Stimulated activated CD4-positive, alpha-beta T cell treated with anti-CD3 and anti-CD28 coated beads, Interleukin-12 subunit alpha, Interleukin-12 subunit beta, amount 100 ng/mL, for 24 hours (primary cell): ENCODE data around the gene APOBEC3B.
"Not testable (repeated sequence)": the region's sequence is repeated elsewhere in the genome, so short reads cannot be mapped to it uniquely, and the experiment has no call there.

Experiments
- DNase-seq, 2 experiments: peaks; one replicate each; pipeline ENCODE4 v3.0.0-alpha.2; 2020; ENCODE audit warnings: low read depth in 2 of 2

The APOBEC3B gene

DNA sequence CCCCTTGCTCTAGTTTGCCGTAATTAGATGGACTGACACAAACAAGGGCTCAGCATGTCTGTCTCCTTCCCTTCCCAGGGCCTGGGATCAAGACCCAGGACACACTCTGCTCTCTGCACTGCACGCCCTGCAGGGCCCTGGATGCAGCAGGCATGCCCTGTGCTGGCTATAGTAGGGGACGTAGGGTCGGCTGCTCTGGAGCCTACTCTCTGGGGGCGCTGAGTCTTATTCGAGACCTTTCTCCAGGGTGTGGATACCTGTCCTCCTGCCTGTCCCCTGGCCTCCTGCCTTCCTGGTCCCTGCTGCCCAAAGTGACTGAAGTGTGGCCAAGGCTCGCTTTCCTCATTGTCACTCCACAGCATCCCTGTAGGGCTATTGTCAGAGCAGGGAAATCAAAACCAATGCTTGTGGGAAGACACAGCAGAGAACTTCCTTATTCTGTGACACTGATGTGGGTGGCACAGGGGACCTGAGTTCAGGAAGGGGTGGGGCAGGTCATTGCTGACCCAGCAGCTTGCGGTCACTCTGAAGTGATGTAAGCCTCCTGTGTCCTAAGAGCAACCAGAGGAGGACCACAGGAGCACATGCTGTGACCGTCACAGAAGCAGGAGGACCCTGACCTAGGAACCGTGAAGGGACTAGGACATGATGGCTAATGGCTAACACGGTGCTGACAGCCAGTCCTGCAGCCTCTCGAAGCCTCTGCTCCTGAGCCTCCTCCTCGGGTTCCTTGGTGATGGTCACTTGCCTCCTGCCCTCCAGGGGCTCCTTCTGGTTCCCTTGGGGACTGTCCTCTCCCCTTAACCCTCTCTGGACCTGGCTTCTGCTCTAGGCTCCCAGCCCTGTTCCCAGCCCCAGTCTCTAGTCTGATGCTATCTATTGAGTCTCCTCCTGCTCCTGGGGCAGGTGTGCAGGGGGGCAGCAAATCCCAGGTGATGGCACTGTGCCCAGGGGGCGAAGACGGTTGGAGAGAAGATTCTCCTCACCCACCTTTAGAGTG is 14.4 kb upstream of the APOBEC3B start:
- DNase-seq, result no peak

DNA sequence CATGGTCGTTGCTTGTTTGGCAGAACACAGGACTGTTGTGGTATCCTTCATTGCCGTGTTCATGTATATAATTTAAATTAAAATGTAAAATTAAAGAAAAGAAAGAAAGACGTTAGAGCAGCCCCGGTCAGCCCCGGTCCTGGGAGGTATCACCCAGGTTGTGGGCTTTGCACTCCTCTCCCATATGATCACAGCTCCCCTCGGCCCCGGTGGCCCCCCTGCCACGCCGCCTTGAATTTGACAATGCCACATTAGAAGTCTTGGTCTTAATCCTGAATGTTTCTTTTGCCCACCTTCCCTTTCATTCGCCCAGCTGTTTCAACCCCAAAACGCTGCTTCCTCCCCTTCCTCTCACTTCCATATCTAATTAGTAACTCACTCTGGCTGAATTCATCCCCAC is 13.3 kb upstream of the APOBEC3B start:
- no peak for DNase-seq

DNA sequence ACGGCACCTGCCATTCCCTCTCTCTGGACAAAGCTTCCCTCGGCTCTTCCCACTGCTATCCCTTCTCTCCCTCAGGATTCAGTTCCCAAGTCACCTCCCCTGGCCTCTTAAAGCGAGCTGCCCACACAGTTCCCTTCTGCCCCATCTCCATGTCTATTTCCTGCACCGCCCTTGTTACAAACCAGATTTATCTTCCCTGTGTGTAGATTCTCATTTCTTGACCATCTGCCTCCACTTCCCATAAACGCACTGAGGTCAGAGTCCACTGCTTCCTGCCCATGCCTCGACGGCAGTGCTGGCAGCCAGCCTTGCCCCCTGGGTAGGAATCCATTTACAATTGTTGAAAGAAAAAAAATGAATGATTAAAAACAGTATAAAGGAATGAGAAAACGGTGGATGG is 11.6 kb upstream of the APOBEC3B start:
- DNase-seq, result no peak

DNA sequence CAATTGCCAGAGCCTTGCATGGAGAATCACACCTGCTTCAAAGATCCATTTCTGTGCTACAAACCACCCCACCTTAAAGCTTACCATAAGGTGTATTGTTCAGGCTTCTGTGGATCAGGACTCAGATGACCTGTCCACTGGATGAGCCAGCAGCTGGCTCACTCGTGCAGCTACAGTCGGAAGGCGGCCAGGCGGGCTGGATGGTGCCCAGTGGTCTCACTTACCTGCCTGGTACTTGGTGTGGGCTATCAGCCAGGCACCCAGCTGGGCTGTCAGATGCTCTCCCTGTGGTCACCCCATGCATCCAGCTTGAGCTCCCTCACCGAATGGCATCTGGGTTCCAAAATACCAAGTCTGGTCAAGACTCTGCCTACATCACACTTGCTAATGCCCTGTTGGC is 10.9 kb upstream of the APOBEC3B start:
- no peak for DNase-seq

DNA sequence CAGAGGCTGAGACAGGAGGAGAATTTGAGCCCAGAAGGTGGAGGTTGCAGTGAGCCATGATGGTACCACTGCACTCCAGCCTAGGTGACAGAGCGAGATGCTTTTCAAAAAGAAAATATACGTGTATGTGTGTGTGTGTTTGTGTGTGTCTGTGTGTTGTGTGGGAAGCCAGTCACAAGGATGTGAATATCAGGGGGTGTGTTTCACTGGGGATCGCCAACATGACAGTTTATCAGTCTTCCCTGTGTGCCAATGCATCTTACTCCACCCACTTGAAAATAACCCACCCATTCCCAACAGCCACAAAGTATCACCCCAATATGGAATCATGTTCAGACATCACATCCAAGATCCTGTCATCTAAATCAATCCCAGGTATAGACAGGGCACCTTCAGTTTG is 10.4 kb upstream of the APOBEC3B start:
- no peak for DNase-seq

DNA sequence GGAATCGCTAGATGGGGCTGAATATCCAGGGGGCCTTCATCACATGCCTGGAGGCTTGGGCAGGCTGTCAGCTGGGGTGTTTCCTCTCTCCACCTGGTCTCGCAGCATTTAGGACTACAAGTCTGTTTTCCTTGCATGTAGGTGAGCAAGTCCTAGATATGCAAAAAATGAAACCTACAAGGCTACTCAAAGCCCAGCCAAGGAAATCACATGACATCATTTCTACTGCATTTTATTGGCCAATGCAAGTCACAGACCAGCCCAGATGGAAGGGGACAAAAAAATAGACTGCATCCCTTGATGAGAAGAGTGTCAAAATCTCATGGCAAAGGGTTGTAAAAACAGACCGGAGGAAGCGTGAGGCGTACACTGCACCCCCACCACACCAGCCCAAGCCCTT is 9.6 kb upstream of the APOBEC3B start:
- no peak for DNase-seq

DNA sequence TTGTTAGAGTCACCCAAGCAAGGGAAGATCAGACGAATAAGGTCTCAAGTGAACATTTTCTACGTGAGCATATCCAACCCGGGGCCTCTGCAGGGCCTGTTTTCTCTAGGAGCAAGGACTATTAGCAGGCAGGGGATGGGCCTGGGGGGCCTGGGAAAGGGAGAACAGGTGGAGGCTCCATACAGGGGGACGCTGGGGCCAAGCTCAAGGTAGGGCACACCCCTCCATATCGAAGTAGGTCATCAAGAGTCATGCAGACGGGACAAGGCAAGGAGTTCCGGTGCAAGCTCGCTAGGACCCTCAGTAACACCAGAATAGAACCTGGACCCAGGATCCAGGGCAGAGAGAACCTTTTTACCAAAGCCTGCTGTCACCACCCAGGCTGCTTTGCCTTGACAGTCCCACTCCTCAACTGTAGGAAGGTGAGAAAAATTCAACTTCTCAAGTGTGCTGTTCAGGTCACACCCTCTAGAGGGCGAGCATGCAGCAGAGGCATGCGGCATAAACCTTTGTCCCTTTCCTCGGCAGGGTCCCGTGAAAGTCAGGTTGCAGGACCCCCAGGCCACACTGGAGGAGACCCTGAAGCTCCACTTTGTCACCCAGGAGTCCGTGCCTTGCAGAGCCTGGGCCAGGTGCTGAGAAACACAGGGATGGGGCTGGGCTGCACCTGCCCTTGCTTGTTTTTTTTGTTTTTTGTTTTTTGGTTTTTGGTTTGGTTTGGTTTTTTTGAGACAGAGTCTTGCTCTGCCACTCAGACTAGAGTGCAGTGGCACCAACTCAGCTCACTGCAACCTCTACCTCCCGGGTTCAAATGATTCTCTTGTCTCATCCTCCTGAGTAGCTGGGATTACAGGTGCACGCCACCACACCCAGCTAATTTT is 8.6 kb upstream of the APOBEC3B start:
- peak; percentile 24 to 52 for DNase-seq

DNA sequence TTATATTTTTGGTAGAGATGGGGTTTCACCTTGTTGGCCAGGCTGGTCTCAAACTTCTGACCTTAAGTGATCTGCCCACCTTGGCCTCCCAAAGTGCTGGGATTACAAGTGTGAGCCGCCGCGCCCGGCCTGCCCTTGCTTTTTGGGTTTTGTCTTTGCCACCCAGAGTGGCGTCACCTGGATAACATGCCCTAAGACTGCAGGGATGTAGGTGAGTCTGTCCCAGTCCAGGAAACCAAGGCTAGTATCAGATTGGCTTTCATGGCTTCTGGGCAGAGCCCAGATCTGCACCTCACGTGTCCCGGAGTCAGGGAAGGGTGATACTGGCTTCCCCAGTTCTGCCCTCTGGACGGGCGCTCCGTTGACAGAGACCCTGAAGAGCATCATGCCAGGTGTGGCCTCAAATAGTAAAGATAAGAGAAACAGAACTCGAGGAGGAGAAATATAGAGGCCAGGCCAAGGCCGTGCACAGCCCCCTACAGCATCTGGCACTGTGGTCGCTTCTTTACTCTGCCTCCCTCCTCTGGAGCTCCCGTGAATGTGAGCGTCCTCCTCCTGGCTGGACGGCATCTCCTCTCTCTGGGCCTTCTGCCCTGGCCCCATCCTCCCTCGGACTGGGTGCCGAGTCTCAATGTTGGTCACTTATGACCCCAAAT is 7.8 kb upstream of the APOBEC3B start:
- DNase-seq, result no peak

DNA sequence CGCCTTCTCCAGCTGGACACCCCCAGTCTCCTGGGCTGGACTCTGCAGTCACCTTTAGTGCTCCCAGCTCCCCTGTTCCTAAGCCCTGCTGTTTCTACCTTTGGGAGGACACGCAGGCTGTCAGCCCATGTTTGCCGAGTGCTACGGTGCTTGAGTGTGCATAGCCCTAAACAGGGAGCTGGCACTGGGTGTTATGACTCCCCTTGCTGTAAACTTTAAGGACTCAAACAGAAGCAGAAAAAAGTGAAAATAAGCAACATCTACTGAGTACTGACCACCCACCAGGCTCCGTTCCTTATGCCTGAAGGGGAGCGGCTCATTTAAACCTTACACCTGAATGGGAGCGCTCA is 7.3 kb upstream of the APOBEC3B start:
- DNase-seq, result no peak

DNA sequence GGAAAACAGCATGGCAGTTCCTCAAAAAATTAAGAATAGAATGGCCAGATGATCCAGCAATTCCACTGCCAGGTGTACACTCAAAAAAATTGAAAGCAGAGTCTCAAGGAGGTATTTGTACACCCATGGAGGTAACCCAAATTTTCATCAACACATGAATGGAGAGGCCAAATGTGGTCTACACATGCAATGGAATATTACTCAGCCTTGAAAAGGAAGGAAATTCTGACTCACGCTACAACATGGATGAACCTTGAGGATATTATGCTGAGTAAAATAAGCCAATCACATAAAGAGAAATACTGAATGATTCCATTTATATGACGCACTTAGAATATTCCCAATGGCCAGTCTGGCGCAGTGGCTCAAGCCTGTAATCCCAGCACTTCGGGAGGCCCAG is 4.9 kb upstream of the APOBEC3B start:
- not testable (repeated sequence) for DNase-seq

DNA sequence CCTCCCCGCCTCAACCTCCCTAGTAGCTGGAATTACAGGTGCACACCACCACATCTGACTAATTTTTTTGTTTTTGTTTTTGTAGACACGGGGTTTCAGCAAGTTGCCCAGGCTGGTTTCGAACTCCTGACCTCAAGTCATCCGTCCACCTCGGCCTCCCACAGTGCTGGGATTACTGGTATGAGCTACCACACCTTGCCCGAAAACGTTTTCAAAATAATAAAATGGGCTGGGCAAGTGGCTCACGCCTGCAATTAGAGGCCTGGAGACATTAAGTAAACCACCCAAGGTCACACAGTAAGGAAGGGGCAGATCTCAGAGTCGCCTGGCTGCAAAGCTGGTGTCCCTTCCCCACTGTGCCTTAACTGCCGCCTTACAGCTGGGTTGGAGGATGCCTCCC is 1.6 kb upstream of the APOBEC3B start:
- DNase-seq, result not testable (repeated sequence)

DNA sequence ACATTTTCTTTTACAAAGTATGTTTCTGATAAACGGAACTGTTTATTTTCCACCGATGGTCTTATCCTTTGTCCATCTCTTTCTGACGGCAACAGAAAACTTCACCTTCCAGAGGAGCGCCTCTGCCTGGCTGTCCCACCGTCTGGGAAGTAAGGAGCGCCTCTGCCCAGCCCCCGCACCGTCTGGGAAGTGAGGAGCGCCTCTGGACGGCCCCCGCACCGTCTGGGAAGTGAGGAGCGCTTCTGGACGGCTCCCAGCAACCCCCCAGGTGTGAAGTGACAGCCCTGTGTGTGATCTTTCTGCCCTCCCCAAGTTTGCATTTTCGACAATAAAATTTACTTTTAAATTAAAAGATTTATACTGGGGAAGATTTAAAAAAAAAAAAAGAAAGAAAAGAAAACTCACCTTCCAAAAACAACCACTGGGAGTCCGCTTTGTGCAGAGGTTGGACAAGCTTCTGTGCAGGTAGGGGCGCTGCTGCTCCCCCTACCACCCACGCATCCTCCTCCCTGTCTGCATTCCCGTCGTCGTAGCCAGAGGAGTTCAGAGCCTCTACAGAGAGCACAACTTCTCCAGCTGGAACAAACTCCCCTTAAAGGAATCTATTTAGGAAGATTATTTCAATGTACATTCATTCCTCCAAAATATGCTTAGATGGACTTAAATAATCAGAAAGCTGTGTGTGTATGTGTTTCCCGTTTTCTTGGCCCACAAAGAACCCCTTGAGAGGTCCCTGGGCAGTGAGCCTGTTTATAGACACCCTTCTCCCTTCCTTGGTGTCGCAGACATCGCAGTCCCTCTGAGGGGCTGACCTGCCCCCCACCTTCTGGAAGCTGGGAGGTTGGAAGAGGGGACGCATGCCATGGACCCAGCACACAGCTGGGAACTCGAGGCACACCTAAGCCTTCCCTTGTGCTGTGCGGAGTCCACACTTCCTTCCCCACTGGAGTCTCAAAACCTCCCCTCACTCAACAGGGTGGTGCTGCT is 849 bp upstream of the APOBEC3B start:
- DNase-seq, result no peak

DNA sequence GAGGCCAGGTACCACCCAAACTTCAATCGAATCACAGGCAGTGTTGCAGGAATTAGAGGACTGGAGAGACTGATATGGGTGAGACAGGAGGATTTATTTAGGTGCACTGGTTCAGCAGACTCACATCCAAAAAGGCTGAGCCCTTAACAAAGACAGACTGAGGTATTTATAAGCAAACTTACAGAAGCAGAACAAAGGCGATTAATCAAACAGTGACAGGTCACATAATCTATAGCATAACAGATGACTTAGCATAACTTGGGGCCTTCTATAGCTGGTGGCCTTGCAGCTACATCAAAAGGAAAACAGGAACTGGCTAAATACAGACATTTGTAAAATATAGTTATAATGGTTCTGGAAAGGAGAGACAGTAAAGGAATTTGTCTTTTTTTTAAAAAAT is 2.1 kb downstream of the APOBEC3B start:
- no peak for DNase-seq

DNA sequence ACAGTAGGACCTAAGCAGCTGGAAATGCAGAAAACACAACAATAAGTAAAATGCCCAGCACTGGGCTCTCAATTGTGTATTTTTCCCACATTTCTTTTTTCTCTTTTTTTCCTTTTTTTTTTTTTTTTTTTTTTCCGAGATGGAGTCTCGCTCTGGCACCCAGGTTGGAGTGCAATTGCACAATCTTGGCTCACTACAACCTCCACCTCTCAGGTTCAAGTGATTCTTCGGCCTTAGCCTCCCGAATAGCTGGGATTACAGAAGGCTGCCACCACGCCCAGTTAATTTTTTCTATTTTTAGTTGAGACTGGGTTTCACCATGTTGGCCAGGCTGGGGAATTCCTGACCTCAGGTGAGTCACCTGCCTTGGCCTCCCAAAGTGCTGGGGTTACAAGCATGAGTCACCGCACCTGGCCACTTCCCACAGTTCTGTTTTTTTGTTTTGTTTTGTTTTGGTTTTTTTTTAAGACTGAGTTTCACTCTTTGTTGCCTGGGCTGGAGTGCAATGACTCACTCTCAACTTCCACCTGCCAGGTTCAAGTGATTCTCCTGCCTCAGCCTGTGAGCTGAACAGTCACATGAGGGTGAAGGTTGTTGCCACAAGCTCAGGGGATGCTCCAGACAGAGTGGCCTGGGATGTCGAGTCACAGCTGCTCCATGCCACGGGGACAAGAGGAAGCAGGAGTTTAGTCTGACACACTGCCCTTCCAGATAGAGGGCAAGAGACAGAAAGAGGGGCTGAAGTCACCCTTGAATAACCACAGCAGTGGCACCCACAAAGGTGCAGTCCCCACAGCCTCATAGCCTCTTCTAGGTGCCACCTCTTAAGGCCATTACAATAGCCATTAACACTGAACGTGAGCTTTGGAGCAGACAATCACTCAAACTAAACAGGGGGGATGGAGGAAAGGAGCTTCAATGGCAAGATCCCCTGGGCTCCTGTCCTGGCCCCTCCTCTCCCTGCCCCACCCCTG is 2.9 kb downstream of the APOBEC3B start:
- peak; percentile 70 to 79 for DNase-seq

DNA sequence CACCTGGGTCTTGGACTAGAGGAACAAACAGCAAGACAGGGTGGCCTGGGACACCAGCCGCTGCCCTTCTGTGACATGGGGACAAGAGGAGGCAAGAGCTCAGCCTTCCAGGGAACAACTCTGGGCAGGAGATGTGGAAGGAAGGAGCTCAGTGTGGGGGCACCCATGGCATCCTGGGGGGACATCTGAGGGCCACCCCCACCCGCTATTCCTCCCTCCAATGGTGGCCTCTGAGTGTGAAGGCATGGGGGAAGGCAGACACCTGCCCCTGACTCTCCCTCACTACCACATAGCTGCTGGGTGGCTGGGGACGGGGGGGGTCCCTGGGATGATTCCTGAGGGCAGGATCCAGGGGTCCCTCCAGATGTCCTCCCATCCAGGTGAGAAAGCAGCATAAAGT is 4.5 kb downstream of the APOBEC3B start:
- no peak for DNase-seq

DNA sequence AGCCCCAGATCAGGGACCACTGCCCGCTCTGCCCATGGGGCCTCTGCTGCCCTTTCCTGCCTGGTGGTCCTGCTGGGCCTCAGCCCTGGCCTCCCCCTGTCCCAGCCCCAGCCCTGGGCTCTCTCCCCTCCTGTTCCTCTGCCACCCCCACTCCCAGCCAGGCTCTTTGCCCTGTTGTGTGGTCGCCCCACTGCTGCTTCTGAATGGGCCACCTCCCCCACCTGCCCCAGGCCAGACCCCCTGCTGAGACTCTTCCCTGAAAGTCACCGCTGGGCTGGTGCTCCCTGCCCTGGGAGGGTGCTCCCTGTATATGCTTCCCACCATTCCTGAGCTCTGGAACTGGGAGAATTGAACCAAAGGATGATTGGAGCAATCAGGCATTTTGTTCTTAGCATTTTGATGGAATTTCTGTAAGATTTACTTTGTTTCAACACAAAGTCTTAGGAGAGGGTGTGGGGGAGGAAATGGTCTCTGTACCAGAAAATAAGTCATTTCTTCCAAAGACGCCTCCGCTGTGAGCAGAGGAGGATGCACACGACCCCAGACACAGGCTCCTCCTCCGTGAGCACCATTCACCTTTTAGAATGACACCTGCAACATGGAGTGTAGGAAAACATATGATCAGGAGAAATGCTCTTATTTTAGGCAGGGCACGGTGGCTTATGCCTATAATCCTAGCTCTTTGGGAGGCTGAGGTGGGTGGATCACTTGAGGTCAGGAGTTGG is 5.2 kb downstream of the APOBEC3B start:
- no peak for DNase-seq

DNA sequence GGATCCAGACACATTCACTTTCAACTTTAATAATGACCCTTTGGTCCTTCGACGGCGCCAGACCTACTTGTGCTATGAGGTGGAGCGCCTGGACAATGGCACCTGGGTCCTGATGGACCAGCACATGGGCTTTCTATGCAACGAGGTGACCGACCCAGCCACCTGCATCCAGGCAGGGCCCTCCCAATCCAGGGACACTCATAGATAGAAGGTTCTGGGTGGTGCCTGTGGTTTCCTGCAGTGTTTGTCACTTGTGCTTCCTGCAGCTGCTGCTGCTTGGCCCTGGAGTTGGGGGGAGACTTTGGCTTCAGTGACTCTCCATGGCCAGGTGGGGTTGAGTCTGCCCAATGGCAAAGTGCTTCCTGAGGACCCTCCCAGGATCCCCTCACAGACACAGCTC is 7.3 kb downstream of the APOBEC3B start:
- DNase-seq, result no peak

DNA sequence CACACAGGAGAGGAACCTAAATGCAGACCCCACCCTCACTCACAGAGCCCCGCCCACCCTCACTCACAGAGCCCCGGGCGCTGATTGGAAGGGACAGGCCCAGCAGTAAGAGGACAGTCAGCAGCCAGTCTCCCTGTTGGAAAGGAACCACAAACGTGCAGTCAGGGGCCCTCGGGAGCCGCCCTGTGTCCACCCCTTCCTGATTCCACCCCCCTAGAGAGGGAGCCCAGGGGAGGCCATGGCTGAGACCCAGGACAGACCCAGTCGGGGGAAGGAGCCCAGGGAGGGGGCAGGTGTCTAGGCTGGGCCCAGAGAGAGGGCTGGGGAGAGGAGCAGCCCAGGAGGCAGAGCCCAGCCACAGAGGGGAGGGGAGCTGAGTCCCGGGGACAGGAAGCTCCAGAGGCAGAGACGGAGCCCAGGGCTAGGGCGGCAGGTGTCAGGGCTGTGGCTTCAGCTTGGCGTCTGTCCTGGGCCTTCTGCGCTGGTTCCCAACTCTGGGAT is 10.8 kb downstream of the APOBEC3B start:
- DNase-seq, result not testable (repeated sequence)

DNA sequence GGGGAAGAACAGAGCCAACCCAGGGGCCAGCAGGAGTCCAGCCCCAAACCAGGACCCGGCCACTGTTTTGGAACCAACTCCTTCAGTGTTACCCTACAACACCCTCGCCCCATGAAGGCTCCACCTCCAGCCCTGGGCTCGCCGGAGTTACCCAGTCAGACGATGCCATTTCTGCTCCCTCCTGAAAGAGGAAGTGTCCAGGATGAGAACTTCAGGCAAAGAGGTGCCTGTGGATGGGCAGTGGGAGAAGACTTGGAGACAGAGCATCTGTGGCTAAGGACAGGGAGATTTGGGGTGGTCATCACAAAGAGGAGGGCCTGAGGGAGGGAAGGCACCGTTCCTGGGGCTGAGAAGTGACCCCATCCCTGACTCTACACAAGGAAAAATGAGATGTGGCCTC is 14.0 kb downstream of the APOBEC3B start:
- DNase-seq, result no peak
